ENCODE measurements around the gene SMYD1.

SMYD1 gene

GRCh38 chr2:88090446-88091283 lies 23.0 kb downstream of the SMYD1 start:
- no peaks in the 10 kb centered on the region for H3K9me3 Mint-ChIP-seq
- no peaks in the 10 kb centered on the region for H3K36me3 Mint-ChIP-seq
- ATAC-seq, result no peak
- H3K4me3 Mint-ChIP-seq, result no peak overlapping the region
- H3K4me1 Mint-ChIP-seq, result peaks cover 16% of the 10 kb centered on the region
- H3K27me3 Mint-ChIP-seq, result no peaks in the 10 kb centered on the region
- peak overlapping the region; percentile 25 for H3K27ac Mint-ChIP-seq

DNA sequence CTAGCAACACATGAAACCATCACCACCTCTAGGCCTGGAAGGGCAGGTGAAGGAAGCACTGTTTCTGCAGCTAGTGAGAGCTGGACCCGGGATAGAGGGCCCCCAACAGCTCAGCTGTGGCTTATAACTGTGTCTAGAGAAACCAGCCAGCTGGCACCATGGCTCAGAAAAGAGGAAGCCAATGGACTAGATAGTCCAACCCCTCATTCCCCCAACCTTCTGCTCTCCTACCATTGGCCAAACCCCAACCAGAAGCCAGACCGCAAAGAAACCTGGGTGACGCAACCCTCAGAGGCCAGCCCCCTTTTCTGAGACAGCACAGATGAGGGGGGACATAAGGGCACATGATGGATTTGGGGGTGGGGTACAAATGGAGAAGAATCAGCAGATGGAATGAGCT lies 24.3 kb downstream of the SMYD1 start:
- H3K27ac Mint-ChIP-seq, result no peak overlapping the region
- H3K36me3 Mint-ChIP-seq, result no peaks in the 10 kb centered on the region
- no peaks in the 10 kb centered on the region for H3K27me3 Mint-ChIP-seq
- ATAC-seq, result peak; percentile 15
- no peaks in the 10 kb centered on the region for H3K9me3 Mint-ChIP-seq
- H3K4me3 Mint-ChIP-seq, result no peak overlapping the region
- peaks cover 16% of the 10 kb centered on the region for H3K4me1 Mint-ChIP-seq

DNA sequence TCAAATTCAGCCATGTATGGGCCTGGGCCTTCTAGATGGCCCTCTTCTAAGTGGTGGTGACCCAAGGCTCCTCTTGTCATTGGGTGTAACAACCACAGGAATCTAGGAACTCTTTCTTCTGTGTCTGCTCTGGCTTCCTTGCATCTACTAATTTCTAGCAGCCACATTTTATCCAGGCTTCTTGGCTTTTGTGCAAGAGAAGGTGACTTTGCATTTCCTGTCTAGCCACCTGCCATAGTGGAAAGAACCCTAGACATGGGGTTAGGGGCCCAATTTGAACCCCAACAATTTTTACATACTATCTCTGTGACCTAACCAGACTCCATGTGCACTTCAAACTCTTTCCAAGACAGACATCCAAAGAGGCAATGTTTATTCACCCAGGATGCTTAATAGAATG lies 25.1 kb downstream of the SMYD1 start:
- Mint-ChIP-seq H3K9me3 (no peaks in the 10 kb centered on the region), H3K36me3 (no peaks in the 10 kb centered on the region), H3K27ac (no peak overlapping the region), H3K27me3 (no peaks in the 10 kb centered on the region), H3K4me1 (peaks cover 16% of the 10 kb centered on the region), H3K4me3 (no peak overlapping the region)
- no peak for ATAC-seq

GRCh38 chr2:88095022-88095421 lies 27.4 kb downstream of the SMYD1 start:
- ATAC-seq, result no peak
- H3K9me3 Mint-ChIP-seq, result no peaks in the 10 kb centered on the region
- H3K27me3 Mint-ChIP-seq, result peaks cover 4% of the 10 kb centered on the region
- H3K36me3 Mint-ChIP-seq, result no peaks in the 10 kb centered on the region
- H3K27ac Mint-ChIP-seq, result no peak overlapping the region
- H3K4me3 Mint-ChIP-seq, result no peak overlapping the region
- peaks cover 16% of the 10 kb centered on the region for H3K4me1 Mint-ChIP-seq

DNA sequence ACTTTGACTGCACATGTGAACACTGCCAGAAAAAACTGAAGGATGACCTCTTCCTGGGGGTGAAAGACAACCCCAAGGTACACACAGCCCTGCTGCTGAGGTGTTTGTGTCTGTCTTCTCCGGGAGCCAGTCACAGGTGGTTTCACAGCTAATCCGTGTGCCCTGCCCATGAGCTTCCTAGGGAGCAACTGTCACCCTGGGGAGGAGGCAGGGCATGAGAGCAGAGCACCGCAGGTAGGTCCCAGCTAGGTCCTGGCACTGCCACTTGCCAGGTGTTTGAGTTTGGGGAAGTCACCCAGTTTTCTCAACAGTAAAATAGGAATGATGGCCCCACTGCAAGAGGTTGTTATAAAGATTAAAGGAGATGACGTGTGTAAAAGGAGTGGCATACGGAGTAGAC lies 29.1 kb downstream of the SMYD1 start:
- H3K36me3 Mint-ChIP-seq, result no peaks in the 10 kb centered on the region
- H3K4me3 Mint-ChIP-seq, result no peak overlapping the region
- no peaks in the 10 kb centered on the region for H3K4me1 Mint-ChIP-seq
- no peaks in the 10 kb centered on the region for H3K9me3 Mint-ChIP-seq
- H3K27me3 Mint-ChIP-seq, result peaks cover 9% of the 10 kb centered on the region
- H3K27ac Mint-ChIP-seq, result no peak overlapping the region
- ATAC-seq, result no peak

DNA sequence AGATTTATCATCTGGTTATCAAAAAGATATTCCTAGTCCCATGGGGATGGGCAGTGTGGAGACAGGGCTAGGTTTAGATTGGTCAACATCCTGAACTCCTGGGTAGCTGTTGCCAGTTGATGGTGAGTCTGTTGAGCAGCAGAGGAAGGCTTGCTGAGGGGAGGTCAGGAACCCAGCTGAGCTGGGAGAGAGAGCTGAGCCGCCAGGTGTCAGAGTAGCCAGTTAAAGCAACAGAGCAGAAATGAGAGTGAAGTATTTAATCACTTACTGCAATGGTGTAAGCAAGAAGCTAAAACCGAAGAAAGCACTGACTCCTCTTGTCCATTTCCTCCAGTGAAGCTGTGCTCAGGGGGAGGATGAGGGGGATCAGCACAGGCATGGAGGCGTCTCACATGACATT lies 29.6 kb downstream of the SMYD1 start:
- no peak overlapping the region for H3K4me3 Mint-ChIP-seq
- no peaks in the 10 kb centered on the region for H3K36me3 Mint-ChIP-seq
- H3K27me3 Mint-ChIP-seq, result peaks cover 11% of the 10 kb centered on the region
- no peaks in the 10 kb centered on the region for H3K4me1 Mint-ChIP-seq
- ATAC-seq, result no peak
- no peaks in the 10 kb centered on the region for H3K9me3 Mint-ChIP-seq
- H3K27ac Mint-ChIP-seq, result no peak overlapping the region

DNA sequence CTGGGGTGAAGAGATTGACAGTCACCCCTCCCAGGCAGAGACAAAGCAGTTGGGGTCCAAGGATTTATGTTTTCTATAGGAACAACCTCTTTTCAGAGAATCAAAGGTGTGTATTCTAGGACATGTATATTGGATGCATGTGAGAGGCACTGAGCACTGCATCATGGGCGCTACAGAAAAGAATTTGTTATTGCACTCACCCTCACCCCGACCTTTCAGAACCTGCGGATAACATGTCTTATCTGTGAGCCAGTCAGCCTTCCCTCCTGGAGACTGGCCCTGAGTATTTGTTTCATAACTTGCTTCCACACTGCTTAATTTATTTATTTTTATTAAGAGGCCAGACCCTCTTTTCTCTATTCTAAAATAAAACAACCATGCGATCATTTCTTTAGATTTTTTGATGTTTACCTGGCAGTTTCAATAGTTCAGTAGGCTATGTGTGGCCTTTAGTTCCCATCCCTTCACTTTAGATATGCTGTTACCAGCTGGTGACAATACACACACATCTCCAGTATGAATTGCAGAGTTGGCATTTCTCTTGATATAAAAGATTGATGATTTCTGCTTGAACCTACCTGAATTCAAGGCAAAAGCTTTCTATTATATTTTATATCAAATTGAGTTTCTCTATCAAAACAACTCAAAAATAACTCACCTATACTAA lies 30.4 kb downstream of the SMYD1 start:
- H3K4me1 Mint-ChIP-seq, result no peaks in the 10 kb centered on the region
- ATAC-seq, result no peak
- no peaks in the 10 kb centered on the region for H3K36me3 Mint-ChIP-seq
- H3K9me3 Mint-ChIP-seq, result no peaks in the 10 kb centered on the region
- peaks cover 20% of the 10 kb centered on the region for H3K27me3 Mint-ChIP-seq
- H3K27ac Mint-ChIP-seq, result no peak overlapping the region
- no peak overlapping the region for H3K4me3 Mint-ChIP-seq

DNA sequence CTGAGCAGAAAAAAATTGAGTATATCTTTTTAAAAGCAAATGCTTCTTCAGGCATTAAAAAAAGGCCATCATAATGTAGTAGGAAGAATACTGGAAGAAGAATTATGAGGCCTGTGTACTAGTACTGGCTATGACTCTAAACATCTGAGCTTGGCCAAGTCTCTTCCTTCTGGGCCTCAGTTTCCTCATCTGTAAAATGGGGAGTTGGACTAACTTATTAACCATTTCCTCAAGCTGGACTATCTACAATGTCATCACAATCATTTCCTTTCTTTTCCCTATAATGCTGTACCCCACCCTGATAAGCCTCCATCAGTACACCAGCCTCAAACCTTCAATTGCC lies 30.9 kb downstream of the SMYD1 start:
- Mint-ChIP-seq H3K36me3 (no peaks in the 10 kb centered on the region), H3K27ac (no peak overlapping the region), H3K27me3 (peaks cover 20% of the 10 kb centered on the region), H3K4me3 (no peak overlapping the region), H3K9me3 (no peaks in the 10 kb centered on the region), H3K4me1 (no peaks in the 10 kb centered on the region)
- no peak for ATAC-seq

DNA sequence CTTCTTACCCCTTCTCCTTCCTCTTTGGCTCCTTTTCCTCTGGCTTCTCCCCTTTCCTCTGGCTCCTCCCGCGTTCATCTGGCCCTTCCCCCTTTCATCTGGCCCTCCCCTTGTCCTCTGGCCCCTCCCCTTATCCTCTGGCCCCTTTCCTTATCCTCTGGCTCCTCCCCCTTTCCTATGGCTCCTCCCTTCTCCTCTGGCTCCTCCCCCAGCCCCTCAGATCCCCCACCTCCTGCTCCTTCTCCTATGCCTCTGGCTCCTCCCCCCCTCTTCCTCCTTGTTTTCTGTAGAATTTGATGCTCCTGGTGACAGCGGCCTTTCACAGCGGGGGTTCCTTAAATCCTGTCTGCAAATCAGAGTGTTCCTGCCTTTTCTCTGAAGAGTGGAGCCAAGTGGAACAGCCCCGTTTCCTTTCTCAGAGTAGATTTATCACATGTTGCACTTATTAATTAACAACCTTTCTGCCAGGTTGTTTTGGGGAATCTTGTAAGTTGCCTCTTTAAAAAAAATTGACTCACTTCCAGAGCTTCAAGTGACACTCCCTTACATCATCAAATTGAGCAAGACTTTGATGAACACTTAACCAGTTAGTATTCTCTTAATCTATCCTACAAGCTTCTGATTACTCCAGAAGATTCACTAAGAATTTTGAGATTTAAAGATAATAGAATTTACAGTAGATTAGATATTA lies 32.3 kb downstream of the SMYD1 start:
- Mint-ChIP-seq H3K9me3 (no peaks in the 10 kb centered on the region), H3K27ac (no peak overlapping the region), H3K36me3 (no peaks in the 10 kb centered on the region), H3K4me3 (no peak overlapping the region), H3K27me3 (peaks cover 20% of the 10 kb centered on the region), H3K4me1 (no peaks in the 10 kb centered on the region)
- ATAC-seq, result no peak

DNA sequence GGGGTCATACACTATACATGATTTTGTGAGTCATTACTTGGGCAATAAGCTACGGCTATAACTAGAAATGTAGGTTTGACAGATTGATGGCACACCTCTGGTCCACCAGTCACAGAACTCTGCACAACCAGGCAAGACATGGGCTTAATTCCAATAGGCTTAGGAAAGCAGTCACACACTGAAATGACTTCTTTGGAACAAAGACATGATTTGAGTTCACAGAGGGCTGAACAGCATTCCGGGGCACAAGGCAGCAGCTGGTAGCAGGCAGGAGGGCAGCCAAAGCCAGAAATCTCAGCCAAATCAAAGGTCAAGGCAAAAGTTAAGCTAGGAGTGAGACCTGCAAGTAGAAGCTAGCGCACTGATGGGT lies 32.8 kb downstream of the SMYD1 start:
- no peaks in the 10 kb centered on the region for H3K36me3 Mint-ChIP-seq
- H3K27me3 Mint-ChIP-seq, result peaks cover 23% of the 10 kb centered on the region
- H3K27ac Mint-ChIP-seq, result no peak overlapping the region
- H3K4me3 Mint-ChIP-seq, result no peak overlapping the region
- H3K9me3 Mint-ChIP-seq, result no peaks in the 10 kb centered on the region
- no peaks in the 10 kb centered on the region for H3K4me1 Mint-ChIP-seq
- no peak for ATAC-seq

DNA sequence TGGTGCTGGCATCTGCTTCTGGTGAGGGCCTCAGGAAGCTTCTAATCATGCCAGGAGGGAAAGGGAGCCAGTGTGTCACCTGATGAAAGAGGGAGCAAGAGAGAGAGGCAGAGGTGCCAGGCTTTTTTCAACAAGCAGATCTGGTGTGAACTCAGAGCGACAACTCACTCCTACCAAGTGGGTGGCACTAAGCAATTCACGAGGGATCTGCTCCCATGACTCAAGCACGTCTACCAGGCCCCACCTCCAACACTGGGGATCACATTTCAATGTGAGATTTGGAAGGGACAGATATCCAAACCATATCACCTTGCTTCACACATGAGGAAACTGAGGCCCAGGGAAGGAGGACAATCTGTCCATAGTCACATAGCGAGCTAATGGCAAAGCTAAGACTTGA lies 41.2 kb downstream of the SMYD1 start:
- Mint-ChIP-seq H3K27me3 (peaks cover 13% of the 10 kb centered on the region), H3K36me3 (no peaks in the 10 kb centered on the region), H3K4me1 (no peaks in the 10 kb centered on the region), H3K4me3 (no peak overlapping the region), H3K27ac (no peak overlapping the region), H3K9me3 (no peaks in the 10 kb centered on the region)
- ATAC-seq, result no peak

DNA sequence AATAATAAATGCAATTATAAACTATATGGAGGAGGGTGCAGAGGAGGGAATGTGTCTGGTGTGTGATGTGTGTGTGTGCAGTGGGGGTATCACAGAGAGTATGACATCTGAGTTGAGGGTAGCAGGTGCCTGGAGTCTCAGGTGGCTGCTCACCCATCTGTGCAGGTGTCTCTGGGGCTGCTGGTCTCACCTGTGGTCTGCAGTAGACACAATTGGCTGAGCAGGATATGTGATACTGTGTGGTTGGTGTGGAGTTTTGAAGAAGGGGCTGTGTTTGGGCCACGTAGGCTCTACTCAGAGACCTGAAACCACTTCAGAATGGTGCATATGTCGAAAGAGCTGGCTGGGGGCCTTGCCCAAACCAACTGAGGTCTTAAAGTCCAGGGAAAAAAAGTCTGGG lies 43.2 kb downstream of the SMYD1 start:
- no peak overlapping the region for H3K4me3 Mint-ChIP-seq
- peak; percentile 60 for ATAC-seq
- no peaks in the 10 kb centered on the region for H3K4me1 Mint-ChIP-seq
- no peaks in the 10 kb centered on the region for H3K9me3 Mint-ChIP-seq
- H3K36me3 Mint-ChIP-seq, result no peaks in the 10 kb centered on the region
- no peak overlapping the region for H3K27ac Mint-ChIP-seq
- H3K27me3 Mint-ChIP-seq, result peaks cover 6% of the 10 kb centered on the region

GRCh38 chr2:88113069-88113468 lies 45.4 kb downstream of the SMYD1 start:
- Mint-ChIP-seq H3K36me3 (no peaks in the 10 kb centered on the region), H3K4me1 (no peaks in the 10 kb centered on the region), H3K27ac (no peak overlapping the region), H3K9me3 (no peaks in the 10 kb centered on the region), H3K4me3 (no peak overlapping the region), H3K27me3 (peaks cover 8% of the 10 kb centered on the region)
- no peak for ATAC-seq

DNA sequence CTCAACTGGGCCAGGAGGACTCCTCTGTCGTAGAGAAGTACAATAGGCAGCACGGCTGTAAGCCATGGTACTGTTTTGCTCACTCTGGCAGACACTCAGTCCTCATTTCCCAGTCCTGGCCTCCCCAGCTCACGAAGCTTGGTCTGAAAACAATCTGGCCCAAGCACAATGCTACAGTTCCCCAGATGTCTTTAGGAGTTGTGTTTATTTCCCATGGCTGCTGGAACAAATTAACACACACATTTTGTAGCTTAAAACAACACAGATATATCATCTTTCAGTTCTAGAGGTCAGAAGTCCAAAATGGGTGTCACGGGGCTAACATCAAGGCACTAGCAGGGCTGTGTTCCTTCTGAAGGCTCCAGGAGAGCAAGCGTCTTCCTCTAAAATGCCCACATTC lies 47.3 kb downstream of the SMYD1 start:
- H3K4me1 Mint-ChIP-seq, result no peaks in the 10 kb centered on the region
- no peaks in the 10 kb centered on the region for H3K9me3 Mint-ChIP-seq
- H3K4me3 Mint-ChIP-seq, result no peak overlapping the region
- H3K27ac Mint-ChIP-seq, result no peak overlapping the region
- ATAC-seq, result no peak
- peaks cover 8% of the 10 kb centered on the region for H3K27me3 Mint-ChIP-seq
- no peaks in the 10 kb centered on the region for H3K36me3 Mint-ChIP-seq

- Mint-ChIP-seq H3K4me1 (no peaks in the 10 kb centered on the region), H3K27me3 (peaks cover 8% of the 10 kb centered on the region), H3K9me3 (no peaks in the 10 kb centered on the region), H3K4me3 (no peak overlapping the region), H3K36me3 (no peaks in the 10 kb centered on the region), H3K27ac (no peak overlapping the region)
- ATAC-seq, result no peak
Observed at GRCh38 chr2:88115825-88116518, 48.3 kb downstream of the SMYD1 start.
